ENCODE measurements around the gene KRTAP10-7.

The KRTAP10-7 gene

GRCh38 chr21:44623575-44623974, 23.2 kb downstream of the KRTAP10-7 start:
- Histone ChIP-seq H3F3A (ENCODE audit: insufficient read depth, low read length) (no peaks in the 10 kb centered on the region), H3K9me2 (replicated peaks; ENCODE audit: insufficient read depth, low read length) (no peaks in the 10 kb centered on the region), H3K4me3 (ENCODE audit: low read length) (no peak overlapping the region), H3K4me2 (ENCODE audit: low read depth, low read length) (no peak overlapping the region), H3K4me1 (ENCODE audit: low read length) (no peaks in the 10 kb centered on the region), H3K9me3 (replicated peaks; ENCODE audit: insufficient read depth, low read length) (no peaks in the 10 kb centered on the region), H3K36me3 (replicated peaks; ENCODE audit: insufficient read depth, low read length) (no peaks in the 10 kb centered on the region), H3K79me2 (ENCODE audit: low read length) (no peaks in the 10 kb centered on the region), H4K20me1 (ENCODE audit: insufficient read depth, low read length) (no peaks in the 10 kb centered on the region), H3K27me3 (replicated peaks; ENCODE audit: insufficient read depth, low read length) (peaks cover 55% of the 10 kb centered on the region), H3K9ac (ENCODE audit: low read length) (no peak overlapping the region), H2AFZ (ENCODE audit: low read length) (no peak overlapping the region), H3K27ac (ENCODE audit: low read length) (no peak overlapping the region)
- no peak for TF ChIP-seq EZH2 (optimal IDR thresholded peaks at IDR 0.05; ENCODE audit: low read depth, low read length)
- TF ChIP-seq CTCF (IDR thresholded peaks at IDR 0.05; ENCODE audit: low read length) = no peak
- TF ChIP-seq EZH2phosphoT487 (IDR thresholded peaks at IDR 0.05; ENCODE audit: low read length) = no peak
- DNase-seq = no peak

DNA sequence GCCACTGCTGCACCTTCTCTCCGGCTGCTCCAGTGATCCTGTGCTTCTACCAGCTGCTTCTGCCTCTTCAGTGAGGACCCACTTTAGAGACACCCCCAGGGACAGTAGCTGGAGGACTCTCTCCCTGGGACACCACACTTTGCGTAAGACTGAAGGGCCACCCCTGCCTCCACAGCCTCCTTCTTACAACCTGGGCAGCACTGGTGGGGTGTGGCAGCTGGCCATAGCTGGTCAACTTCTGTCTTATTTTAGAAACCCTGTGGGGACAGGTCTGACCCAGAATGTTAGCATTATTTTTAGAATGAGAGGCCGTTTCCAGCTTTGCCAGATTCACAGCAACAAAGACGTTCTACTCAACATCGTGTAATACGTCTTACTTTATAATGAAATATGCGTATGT, 25.4 kb downstream of the KRTAP10-7 start:
- H3F3A ChIP-seq (ENCODE audit: insufficient read depth, low read length) = no peaks in the 10 kb centered on the region
- H3K9ac ChIP-seq (ENCODE audit: low read length) = no peak overlapping the region
- H3K4me3 ChIP-seq (ENCODE audit: low read length) = no peak overlapping the region
- H3K27me3 ChIP-seq (replicated peaks; ENCODE audit: insufficient read depth, low read length) = peaks cover 47% of the 10 kb centered on the region
- TF ChIP-seq EZH2 (optimal IDR thresholded peaks at IDR 0.05; ENCODE audit: low read depth, low read length) = no peak
- TF ChIP-seq EZH2phosphoT487 (IDR thresholded peaks at IDR 0.05; ENCODE audit: low read length) = no peak
- TF ChIP-seq CTCF (IDR thresholded peaks at IDR 0.05; ENCODE audit: low read length) = no peak
- H3K4me1 ChIP-seq (ENCODE audit: low read length) = no peaks in the 10 kb centered on the region
- H3K27ac ChIP-seq (ENCODE audit: low read length) = no peak overlapping the region
- H2AFZ ChIP-seq (ENCODE audit: low read length) = no peak overlapping the region
- no peaks in the 10 kb centered on the region for H3K9me2 ChIP-seq (replicated peaks; ENCODE audit: insufficient read depth, low read length)
- no peaks in the 10 kb centered on the region for H3K36me3 ChIP-seq (replicated peaks; ENCODE audit: insufficient read depth, low read length)
- no peak overlapping the region for H3K4me2 ChIP-seq (ENCODE audit: low read depth, low read length)
- no peaks in the 10 kb centered on the region for H3K79me2 ChIP-seq (ENCODE audit: low read length)
- H4K20me1 ChIP-seq (ENCODE audit: insufficient read depth, low read length) = no peaks in the 10 kb centered on the region
- DNase-seq = no peak
- no peaks in the 10 kb centered on the region for H3K9me3 ChIP-seq (replicated peaks; ENCODE audit: insufficient read depth, low read length)

GRCh38 chr21:44626262-44626661, 25.9 kb downstream of the KRTAP10-7 start:
- Histone ChIP-seq H3K9me2 (replicated peaks; ENCODE audit: insufficient read depth, low read length) (no peaks in the 10 kb centered on the region), H3K9me3 (replicated peaks; ENCODE audit: insufficient read depth, low read length) (no peaks in the 10 kb centered on the region), H3F3A (ENCODE audit: insufficient read depth, low read length) (no peaks in the 10 kb centered on the region), H3K4me2 (ENCODE audit: low read depth, low read length) (no peak overlapping the region), H3K27me3 (replicated peaks; ENCODE audit: insufficient read depth, low read length) (peaks cover 47% of the 10 kb centered on the region), H3K36me3 (replicated peaks; ENCODE audit: insufficient read depth, low read length) (no peaks in the 10 kb centered on the region), H4K20me1 (ENCODE audit: insufficient read depth, low read length) (no peaks in the 10 kb centered on the region), H3K4me3 (ENCODE audit: low read length) (no peak overlapping the region), H3K79me2 (ENCODE audit: low read length) (no peaks in the 10 kb centered on the region), H2AFZ (ENCODE audit: low read length) (no peak overlapping the region), H3K9ac (ENCODE audit: low read length) (no peak overlapping the region), H3K4me1 (ENCODE audit: low read length) (no peaks in the 10 kb centered on the region), H3K27ac (ENCODE audit: low read length) (no peak overlapping the region)
- TF ChIP-seq EZH2 (optimal IDR thresholded peaks at IDR 0.05; ENCODE audit: low read depth, low read length) (no peak), CTCF (IDR thresholded peaks at IDR 0.05; ENCODE audit: low read length) (no peak), EZH2phosphoT487 (IDR thresholded peaks at IDR 0.05; ENCODE audit: low read length) (no peak)
- DNase-seq = no peak
